HG02970 (cell line): Measurements from ENCODE around the gene CDH4.

Source experiments
- ATAC-seq: cut with Tn5 transposase; IDR thresholded peaks from one replicate; pipeline ENCODE4 v1.9.1; 2021; ENCODE audit warnings: mild to moderate bottlenecking, moderate library complexity, moderate number of reproducible peaks; ENCODE audit not compliant: unreplicated experiment, low FRiP score

CDH4 gene

DNA sequence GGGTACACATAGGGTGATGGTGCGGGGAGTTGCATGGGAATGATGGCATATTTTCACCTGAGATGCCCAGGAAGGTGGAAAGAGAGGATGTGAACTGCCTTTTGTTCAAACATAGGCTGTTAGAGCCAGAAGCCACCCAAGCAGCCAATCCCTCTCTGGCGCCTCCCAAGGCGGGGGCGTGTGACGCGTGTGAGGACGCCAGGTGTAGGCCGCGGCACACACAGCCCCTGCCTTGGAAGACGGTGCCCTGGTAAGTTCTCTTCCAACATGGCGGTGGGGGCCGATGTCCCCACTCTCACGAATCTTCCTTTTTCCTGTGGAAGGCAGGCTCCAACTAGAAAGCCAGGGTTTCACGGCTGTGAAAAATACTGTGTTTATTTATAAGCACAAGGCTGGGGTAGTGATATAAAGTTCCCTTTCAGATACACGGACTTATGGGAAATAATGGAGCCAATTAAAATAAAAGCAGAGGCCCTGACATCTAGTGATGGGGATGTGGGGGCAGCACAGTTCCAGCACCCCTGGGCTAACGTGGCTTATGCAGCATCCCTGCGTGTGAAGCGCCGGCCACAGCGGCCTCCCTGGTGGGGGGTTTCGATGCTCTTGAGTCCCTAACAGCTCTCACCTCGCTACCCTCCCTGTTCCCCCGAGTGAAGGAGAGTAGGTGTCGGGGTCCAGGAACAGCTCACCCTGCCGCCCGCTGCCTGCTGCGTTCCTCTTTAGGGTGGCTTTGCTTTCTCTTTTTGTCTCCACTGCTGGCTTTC lies 28.3 kb downstream of the CDH4 start:
- ATAC-seq, result no peak

DNA sequence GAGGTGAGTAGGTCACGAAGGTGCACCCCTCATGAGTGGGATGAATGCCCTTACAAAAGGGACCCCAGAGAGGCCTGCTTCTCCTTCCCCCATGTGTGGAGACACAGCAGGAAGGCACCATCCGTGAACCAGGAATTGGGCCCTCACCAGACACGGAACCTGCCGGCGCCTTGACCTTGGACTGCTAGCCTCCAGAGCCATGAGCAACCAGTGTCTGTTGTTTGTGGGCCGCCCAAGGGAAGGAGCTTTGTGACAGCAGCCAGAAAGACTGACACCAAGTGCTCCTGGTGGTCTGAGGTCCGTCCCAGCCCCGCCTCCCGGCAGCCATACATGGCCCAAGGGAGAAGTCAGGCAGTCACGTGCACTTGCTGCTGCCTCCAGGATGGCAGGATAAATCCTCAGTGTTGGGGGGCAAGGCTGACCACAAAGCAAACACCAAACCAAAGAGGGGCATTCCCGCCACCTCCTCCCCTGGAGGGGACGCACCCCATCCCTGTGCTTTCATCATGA lies 29.3 kb downstream of the CDH4 start:
- ATAC-seq, result no peak

GRCh38 chr20:61284752-61285151 lies 32.7 kb downstream of the CDH4 start:
- ATAC-seq, result no peak

DNA sequence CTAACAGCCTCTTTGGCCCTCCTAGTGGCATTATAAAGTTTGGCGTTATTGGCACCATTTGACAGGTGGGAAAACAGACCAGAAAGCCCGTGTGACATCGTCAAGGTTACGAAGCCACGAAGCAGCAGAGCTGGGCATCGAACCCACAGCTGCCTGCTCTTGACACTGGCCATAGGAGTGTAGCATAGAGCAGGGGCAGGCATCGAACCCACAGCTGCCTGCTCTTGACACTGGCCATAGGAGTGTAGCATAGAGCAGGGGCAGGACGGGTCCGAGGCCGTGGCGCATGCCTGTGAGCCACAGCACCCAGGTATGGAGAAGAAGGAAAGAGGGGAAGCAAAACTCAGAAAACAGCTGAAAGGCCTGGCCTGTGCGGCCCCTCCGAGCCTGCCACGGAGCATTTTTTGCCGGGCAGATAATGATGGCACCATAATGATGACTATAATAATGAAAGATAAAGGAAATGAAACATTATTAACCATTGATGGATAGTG lies 33.1 kb downstream of the CDH4 start:
- ATAC-seq, result no peak

DNA sequence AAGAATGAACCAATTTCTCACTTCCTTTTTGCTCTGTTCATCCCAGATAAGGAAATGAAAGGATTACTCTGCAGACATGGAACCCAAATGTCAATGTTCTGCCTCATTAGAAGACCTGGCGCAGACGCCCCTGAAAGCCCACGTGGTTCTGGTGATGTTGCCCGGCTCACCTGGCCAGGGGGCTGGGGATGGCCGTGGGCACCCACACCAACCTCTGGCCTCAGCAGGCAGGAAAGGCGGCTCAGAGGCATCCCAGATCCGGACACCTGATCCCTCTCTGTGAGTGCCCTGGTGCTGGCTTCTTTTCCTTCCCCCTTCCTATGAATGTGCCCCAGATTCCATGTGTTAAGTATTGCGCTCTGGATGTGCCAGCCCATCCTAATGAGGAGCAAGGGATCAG lies 33.6 kb downstream of the CDH4 start:
- ATAC-seq, result no peak

GRCh38 chr20:61287583-61288275 lies 35.7 kb downstream of the CDH4 start:
- no peak for ATAC-seq

DNA sequence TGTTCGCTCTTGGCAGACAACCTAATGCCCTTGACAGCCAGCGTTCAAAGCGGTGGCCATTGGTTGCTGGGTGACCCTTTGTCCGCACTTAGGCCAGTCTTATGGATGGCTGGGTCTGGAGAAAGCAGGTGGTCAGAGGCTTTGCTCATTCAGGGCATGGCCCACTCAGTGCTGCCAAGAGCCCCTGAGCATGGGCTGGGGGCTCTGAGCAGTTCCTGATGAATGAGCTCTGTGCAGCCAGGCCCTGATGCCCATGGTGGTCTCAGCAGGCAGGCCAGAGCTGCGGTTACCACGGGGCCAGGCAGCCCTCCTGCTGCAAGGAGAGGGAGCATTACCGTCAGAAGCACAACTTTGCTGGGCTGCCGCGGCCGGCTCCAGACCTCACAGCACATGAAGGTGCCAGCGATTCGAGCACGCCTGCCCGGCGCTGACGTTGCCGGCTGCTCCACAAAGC lies 36.3 kb downstream of the CDH4 start:
- no peak for ATAC-seq

- ATAC-seq, result no peak
Measured at GRCh38 chr20:61289166-61289565, 37.1 kb downstream of the CDH4 start.

DNA sequence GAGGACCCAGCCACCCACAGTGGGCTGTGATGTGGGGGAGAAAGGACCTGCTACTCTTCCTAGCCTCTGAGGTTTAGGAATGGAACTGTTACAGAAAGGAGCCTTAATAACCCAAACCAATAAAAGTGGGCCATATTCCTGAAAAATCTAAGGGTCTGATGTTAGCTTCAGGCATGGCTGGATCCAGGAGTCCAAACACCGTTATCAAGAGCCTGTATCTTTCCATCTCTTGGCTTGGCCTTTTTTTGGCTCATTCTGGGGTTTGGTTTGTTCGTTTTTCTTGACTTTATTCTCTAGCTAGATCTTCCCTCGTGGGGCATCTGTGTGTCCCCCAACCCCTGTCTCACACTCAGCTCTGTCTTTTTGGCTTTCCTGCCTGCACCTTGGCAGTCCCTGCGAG lies 38.7 kb downstream of the CDH4 start:
- no peak for ATAC-seq

GRCh38 chr20:61291166-61291829 lies 39.2 kb downstream of the CDH4 start:
- ATAC-seq, result no peak

DNA sequence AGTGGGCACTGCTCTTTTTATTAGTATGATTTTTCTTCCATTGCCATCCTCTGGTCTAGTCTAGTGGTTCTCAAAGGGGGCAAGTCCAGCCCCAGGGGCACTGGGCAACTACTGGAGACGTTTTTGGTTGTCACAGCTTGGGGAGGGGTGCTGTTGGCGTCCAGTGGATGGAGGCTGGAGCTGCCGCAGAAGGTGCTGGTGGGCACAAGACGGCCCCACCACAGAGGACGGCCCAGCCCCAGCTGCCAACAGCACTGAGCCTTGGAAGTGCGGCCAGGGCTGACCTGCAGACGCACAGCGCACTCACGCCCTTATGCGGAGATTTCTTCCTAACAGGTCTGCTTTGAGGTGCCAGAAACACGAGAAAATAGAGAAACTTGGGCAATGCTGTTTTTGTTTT lies 40.3 kb downstream of the CDH4 start:
- ATAC-seq, result no peak

DNA sequence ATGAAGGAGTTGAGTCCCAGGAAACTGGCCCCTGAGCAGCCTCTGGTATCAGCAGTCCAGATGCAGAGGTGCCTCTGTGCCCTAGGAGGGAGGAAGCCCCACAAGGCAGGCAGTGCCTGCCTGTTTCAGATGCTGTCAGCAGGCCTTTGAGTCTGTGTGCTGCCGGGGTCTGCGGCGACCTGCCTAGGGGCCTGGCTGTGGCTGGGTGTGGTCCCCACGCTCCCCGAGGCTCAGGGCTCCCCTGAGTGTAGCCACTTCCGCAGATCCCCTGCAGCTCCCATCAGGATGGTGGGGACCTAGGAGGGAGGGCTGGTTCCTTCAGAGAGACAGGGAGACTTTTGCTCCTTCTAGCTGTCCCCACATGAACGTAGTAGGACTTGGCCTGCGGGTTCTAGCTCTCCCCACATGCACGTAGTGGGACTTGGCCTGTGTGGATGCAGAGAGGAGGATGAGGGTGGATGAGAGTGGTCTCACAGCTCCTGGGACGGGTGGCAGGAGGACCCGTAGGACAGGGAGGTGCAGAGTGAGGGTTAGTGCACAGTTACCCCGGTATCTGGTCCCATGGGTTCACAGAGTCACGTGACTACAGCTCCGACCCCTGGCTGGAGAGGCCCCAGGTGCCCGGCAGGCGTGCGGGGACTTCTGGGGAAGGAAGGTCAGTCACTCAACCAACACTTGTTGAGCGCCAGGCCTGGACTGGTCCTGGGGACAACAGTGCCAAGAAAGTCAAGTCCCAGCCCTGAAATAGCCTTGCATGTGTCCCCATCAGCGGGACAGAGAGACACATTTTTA lies 41.0 kb downstream of the CDH4 start:
- ATAC-seq, result no peak

DNA sequence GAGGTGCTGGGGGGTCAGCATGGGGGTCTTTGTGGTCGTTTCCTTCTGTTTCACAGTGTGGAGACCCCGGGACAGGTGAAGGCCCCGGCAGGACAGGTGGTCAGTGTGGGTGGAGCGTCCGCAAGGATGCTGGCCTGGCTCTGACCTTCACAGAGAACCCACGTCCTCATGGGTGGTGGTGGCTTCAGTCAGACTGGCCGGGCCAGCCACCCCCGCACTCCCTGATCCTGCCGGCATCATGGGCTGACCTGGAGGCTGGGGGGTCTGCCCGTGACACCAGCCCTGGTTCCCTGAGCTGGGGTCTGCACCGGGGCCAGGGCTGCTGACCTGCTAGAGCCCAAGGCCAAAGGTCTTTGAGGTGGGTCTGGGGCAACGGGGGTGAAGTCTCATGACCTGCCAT lies 41.9 kb downstream of the CDH4 start:
- ATAC-seq, result no peak

DNA sequence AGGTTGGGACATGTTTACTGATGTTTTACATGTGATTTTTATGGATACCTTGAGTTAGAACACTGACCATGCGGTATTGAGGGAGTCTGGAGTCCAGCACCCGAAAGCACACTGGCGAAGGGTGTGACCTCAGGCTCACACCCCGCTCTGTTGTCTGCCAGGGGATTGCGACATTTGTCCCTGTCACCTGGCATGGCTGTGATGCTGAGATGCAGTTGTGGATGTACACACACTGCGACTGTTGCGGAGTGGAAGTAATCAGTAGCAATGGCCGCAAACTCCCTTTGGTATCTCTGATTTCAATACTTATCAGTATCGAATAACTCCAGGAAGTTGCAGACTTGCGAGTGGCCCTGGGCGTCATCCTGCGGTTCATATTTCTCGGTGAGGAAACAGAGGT lies 43.2 kb downstream of the CDH4 start:
- ATAC-seq, result no peak

GRCh38 chr20:61295682-61296628 lies 43.9 kb downstream of the CDH4 start:
- no peak for ATAC-seq

GRCh38 chr20:61296629-61297019 lies 44.6 kb downstream of the CDH4 start:
- no peak for ATAC-seq

DNA sequence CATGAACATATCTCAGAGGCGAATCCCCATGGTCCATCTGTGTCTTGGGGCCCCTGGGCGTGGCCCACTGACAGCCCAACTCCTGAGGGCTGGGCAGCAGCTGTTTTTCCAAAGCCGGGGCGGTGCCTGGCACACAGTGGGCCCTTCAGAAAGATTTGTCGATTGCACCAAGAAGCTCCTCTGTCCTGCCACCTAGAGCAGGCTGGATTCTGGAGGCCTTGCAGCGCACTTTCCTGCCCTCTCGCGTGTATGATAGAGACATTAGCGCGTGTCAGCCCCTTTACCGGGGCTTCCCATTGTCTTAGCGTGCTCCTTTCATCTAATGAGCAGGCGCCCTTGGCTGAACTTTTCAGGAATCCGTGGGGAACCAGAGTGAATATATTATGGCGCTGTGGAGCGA lies 45.4 kb downstream of the CDH4 start:
- ATAC-seq, result no peak

GRCh38 chr20:61297986-61298385 lies 45.9 kb downstream of the CDH4 start:
- ATAC-seq, result no peak

DNA sequence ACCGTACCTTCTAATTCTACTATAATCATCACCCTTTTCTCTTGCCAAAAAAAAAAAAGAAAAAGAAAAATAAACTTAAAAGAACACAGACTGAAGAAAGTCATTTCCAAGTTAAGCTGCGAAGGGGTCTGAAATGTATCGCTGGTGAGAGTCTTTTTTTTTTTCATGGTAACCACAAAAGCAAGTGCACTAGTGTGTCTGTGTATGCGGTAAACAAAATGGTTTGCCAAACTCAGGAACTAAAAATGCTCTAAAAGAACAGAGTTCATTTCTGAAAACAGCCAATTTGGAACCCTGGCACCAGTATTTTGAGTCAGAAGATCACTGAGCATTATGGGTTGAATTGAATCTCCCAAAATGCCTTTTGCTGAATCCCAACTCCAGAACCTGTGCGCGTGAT lies 46.6 kb downstream of the CDH4 start:
- ATAC-seq, result no peak
